ENCODE data around the gene LKAAEAR1. TPM values are rescaled to one million over a fixed set of nuclear protein-coding genes. Genes with fewer than 3 reads are reported as not detected.

LKAAEAR1 gene
- total and polyA plus RNA-seq, 9 of the 15 experiments (the other 6 are each of a cell fraction or from before 2014, with no cell fraction given): not detected

DNA sequence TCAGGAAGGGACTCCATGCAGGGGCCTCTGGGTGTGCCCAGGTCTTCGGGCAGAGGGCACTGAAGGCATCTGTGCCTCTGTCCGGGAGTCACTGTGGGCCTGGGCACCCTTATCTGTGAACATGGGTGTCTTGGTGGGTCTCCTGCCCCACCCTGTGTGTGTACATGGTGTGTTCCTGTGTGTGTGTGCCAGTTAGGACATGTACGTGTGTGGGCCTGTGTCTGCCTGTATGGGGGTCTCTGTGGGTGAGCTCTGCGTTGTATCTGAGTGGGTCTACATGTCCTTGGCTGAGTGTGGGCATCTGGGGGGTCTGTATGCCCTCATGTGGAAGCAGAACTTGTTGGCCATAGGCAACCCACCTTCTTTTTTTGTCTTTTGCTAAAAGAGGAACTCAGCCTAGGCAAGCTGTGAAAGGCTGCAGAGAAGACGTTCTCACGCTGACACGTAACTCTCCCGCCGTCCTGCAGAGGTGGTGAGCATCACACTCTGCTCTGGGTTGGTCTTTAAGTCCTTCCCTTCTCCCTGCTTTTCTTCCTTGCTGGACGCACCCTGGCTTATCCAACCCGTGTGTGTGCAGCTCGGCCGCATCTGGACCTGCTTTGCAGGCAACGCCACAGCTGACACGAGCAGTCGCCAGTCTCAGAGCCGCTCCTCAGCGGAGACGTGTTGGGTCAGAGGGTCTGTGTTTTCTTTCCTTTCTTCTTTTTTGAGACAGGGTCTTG lies 23.7 kb upstream of the LKAAEAR1 start (continued):
- TF ChIP-seq, protein P1, sequence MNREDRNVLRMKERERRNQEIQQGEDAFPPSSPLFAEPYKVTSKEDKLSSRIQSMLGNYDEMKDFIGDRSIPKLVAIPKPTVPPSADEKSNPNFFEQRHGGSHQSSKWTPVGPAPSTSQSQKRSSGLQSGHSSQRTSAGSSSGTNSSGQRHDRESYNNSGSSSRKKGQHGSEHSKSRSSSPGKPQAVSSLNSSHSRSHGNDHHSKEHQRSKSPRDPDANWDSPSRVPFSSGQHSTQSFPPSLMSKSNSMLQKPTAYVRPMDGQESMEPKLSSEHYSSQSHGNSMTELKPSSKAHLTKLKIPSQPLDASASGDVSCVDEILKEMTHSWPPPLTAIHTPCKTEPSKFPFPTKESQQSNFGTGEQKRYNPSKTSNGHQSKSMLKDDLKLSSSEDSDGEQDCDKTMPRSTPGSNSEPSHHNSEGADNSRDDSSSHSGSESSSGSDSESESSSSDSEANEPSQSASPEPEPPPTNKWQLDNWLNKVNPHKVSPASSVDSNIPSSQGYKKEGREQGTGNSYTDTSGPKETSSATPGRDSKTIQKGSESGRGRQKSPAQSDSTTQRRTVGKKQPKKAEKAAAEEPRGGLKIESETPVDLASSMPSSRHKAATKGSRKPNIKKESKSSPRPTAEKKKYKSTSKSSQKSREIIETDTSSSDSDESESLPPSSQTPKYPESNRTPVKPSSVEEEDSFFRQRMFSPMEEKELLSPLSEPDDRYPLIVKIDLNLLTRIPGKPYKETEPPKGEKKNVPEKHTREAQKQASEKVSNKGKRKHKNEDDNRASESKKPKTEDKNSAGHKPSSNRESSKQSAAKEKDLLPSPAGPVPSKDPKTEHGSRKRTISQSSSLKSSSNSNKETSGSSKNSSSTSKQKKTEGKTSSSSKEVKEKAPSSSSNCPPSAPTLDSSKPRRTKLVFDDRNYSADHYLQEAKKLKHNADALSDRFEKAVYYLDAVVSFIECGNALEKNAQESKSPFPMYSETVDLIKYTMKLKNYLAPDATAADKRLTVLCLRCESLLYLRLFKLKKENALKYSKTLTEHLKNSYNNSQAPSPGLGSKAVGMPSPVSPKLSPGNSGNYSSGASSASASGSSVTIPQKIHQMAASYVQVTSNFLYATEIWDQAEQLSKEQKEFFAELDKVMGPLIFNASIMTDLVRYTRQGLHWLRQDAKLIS (CRISPR knock-in tag; IDR thresholded peaks at IDR 0.05): no peak
- TF ChIP-seq RAD21 (CRISPR knock-in tag; conservative IDR thresholded peaks at IDR 0.05 in 1 of 2, IDR thresholded peaks at IDR 0.05 in 1 of 2) (no peak), NONO (IDR thresholded peaks at IDR 0.05; ENCODE audit: low read depth in 2 of 2, low read length in 1 of 2) (no peak), PTBP1 (IDR thresholded peaks at IDR 0.05; ENCODE audit: low read depth, low read length) (no peak), SPI1 (IDR thresholded peaks at IDR 0.05; ENCODE audit: borderline replicate concordance, low read depth, low read length) (peak; percentile 95), ETV5 (CRISPR knock-in tag; IDR thresholded peaks at IDR 0.05; ENCODE audit: low read depth) (no peak), CBFB (CRISPR knock-in tag; IDR thresholded peaks at IDR 0.05) (no peak), ZC3H8 (IDR thresholded peaks at IDR 0.05) (no peak), CREB1 (IDR thresholded peaks at IDR 0.05) (no peak), CREB1 (CRISPR knock-in tag; IDR thresholded peaks at IDR 0.05) (0 out of 2 replicates have a peak, but pooled peaks have one; percentile 24), PHB2 (IDR thresholded peaks at IDR 0.05; ENCODE audit: low read depth) (no peak)
- TF ChIP-seq, protein P2, sequence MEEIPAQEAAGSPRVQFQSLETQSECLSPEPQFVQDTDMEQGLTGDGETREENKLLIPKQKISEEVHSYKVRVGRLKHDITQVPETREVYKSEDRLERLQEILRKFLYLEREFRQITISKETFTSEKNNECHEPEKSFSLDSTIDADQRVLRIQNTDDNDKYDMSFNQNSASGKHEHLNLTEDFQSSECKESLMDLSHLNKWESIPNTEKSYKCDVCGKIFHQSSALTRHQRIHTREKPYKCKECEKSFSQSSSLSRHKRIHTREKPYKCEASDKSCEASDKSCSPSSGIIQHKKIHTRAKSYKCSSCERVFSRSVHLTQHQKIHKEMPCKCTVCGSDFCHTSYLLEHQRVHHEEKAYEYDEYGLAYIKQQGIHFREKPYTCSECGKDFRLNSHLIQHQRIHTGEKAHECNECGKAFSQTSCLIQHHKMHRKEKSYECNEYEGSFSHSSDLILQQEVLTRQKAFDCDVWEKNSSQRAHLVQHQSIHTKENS (CRISPR knock-in tag; IDR thresholded peaks at IDR 0.05): no peak
- TF ChIP-seq, protein P3, sequence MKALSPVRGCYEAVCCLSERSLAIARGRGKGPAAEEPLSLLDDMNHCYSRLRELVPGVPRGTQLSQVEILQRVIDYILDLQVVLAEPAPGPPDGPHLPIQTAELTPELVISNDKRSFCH (CRISPR knock-in tag; IDR thresholded peaks at IDR 0.05): no peak
- TF ChIP-seq, protein P3 (tag; IDR thresholded peaks at IDR 0.05): no peak
- TF ChIP-seq, protein P4, sequence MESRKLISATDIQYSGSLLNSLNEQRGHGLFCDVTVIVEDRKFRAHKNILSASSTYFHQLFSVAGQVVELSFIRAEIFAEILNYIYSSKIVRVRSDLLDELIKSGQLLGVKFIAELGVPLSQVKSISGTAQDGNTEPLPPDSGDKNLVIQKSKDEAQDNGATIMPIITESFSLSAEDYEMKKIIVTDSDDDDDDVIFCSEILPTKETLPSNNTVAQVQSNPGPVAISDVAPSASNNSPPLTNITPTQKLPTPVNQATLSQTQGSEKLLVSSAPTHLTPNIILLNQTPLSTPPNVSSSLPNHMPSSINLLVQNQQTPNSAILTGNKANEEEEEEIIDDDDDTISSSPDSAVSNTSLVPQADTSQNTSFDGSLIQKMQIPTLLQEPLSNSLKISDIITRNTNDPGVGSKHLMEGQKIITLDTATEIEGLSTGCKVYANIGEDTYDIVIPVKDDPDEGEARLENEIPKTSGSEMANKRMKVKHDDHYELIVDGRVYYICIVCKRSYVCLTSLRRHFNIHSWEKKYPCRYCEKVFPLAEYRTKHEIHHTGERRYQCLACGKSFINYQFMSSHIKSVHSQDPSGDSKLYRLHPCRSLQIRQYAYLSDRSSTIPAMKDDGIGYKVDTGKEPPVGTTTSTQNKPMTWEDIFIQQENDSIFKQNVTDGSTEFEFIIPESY (CRISPR knock-in tag; IDR thresholded peaks at IDR 0.05): no peak
- TF ChIP-seq, protein P5, sequence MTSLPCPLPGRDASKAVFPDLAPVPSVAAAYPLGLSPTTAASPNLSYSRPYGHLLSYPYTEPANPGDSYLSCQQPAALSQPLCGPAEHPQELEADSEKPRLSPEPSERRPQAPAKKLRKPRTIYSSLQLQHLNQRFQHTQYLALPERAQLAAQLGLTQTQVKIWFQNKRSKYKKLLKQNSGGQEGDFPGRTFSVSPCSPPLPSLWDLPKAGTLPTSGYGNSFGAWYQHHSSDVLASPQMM (CRISPR knock-in tag; IDR thresholded peaks at IDR 0.05): no peak
- TF ChIP-seq, protein P6, sequence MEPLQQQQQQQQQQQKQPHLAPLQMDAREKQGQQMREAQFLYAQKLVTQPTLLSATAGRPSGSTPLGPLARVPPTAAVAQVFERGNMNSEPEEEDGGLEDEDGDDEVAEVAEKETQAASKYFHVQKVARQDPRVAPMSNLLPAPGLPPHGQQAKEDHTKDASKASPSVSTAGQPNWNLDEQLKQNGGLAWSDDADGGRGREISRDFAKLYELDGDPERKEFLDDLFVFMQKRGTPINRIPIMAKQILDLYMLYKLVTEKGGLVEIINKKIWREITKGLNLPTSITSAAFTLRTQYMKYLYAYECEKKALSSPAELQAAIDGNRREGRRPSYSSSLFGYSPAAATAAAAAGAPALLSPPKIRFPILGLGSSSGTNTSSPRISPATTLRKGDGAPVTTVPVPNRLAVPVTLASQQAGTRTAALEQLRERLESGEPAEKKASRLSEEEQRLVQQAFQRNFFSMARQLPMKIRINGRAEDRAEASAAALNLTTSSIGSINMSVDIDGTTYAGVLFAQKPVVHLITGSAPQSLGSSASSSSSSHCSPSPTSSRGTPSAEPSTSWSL (CRISPR knock-in tag; IDR thresholded peaks at IDR 0.05; ENCODE audit: borderline replicate concordance): no peak

Measured in K562 (cell line).